ENCODE measurements around the gene SLCO2B1. TPM values are rescaled to one million over a fixed set of nuclear protein-coding genes. Genes with fewer than 3 reads are reported as not detected.
"Not testable (repeated sequence)": the region's sequence is repeated elsewhere in the genome, so short reads cannot be mapped to it uniquely, and the experiment has no call there.

Gene SLCO2B1, protein sequence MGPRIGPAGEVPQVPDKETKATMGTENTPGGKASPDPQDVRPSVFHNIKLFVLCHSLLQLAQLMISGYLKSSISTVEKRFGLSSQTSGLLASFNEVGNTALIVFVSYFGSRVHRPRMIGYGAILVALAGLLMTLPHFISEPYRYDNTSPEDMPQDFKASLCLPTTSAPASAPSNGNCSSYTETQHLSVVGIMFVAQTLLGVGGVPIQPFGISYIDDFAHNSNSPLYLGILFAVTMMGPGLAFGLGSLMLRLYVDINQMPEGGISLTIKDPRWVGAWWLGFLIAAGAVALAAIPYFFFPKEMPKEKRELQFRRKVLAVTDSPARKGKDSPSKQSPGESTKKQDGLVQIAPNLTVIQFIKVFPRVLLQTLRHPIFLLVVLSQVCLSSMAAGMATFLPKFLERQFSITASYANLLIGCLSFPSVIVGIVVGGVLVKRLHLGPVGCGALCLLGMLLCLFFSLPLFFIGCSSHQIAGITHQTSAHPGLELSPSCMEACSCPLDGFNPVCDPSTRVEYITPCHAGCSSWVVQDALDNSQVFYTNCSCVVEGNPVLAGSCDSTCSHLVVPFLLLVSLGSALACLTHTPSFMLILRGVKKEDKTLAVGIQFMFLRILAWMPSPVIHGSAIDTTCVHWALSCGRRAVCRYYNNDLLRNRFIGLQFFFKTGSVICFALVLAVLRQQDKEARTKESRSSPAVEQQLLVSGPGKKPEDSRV
- total RNA-seq, result 1 to 10 TPM in 1 of 2 experiments, under 1 TPM in 1; 0.98 to 1.3 TPM
- polyA plus RNA-seq, result not detected

GRCh38 chr11:75150879-75151278 is at the start of gene SLCO2B1:
Gene SLCO2B1 (plus strand): TSS chr11:75151107. CDS start chr11:75151382, 275 bp downstream.
- Mint-ChIP-seq H3K27me3 (peaks cover 7 to 21% of the 10 kb centered on the region in 2 donors), H3K27ac (peak within 1 kb of the TSS in 2 of 8 donors; percentile 35 to 80), H3K36me3 (no peaks in the 10 kb centered on the region), H3K4me1 (no peaks in the 10 kb centered on the region), H3K4me3 (no peak within 1 kb of the TSS), H3K9me3 (no peaks in the 10 kb centered on the region)
- H3K27ac ChIP-seq (ENCODE audit: low read depth, low read length), result no peak within 1 kb of the TSS
- DNase-seq, result no peak
- H3K27me3 ChIP-seq (ENCODE audit: insufficient read depth, low read length, poor library complexity, severe bottlenecking), result no peaks in the 10 kb centered on the region
- H3K9me3 ChIP-seq (ENCODE audit: low read length), result no peaks in the 10 kb centered on the region
- ChIA-PET POLR2A (no interaction called here), CTCF (interaction anchor here (1.3 to 18.8 kb wide), 4 partner anchors 8 to 94 kb away, joined by 4 to 419 read pairs (median 35); partner anchors contain the start of gene TPBGL)
- no peak within 1 kb of the TSS for H3K4me3 ChIP-seq (ENCODE audit: low read length)
- H3K36me3 ChIP-seq (ENCODE audit: insufficient read depth, low read length), result no peaks in the 10 kb centered on the region
- H3K4me1 ChIP-seq (ENCODE audit: insufficient read depth, low read length), result no peaks in the 10 kb centered on the region

DNA sequence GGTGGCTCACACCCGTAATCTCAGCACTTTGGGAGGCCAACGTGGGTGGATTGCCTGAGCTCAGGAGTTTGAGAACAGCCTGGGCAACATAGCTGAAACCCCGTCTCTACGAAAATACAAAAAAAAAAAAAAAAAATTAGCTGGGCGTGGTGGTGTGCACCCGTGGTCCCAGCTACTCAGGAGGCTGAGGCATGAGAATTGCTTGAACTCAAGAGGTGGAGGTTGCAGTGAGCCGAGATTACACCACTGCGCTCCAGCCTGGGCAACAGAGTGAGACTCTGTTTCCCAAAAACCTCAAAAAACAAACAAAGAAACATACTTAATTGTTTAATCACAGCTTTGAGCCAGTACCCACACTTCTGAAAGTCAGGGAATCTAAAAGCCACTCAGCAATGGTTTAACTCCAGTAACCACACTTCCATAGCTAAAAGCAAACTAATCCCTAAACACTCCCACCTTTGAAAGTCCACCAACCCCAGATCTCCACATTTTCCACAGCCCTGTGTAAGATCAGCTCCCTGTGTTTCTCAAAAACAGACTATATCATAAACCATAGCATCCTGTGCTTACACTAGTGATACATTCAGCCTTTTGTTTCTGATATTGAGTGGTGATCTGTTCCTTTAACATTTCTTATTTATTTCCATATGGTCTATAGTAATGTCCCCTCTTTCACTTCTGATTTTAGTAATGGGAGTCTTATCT is 49.3 kb upstream of the SLCO2B1 start:
- Histone ChIP-seq H3K27ac (ENCODE audit: low read depth, low read length) (no peak overlapping the region), H3K9me3 (ENCODE audit: low read length) (no peaks in the 10 kb centered on the region), H3K27me3 (ENCODE audit: insufficient read depth, low read length, poor library complexity, severe bottlenecking) (peaks cover 5% of the 10 kb centered on the region), H3K4me3 (ENCODE audit: low read length) (no peak overlapping the region), H3K36me3 (ENCODE audit: insufficient read depth, low read length) (no peaks in the 10 kb centered on the region), H3K4me1 (ENCODE audit: insufficient read depth, low read length) (no peaks in the 10 kb centered on the region)
- POLR2A ChIA-PET, result no interaction called here
- Mint-ChIP-seq H3K4me1 (no peaks in the 10 kb centered on the region), H3K27me3 (peaks cover 26 to 57% of the 10 kb centered on the region in 2 donors), H3K27ac (no peak overlapping the region), H3K4me3 (no peak overlapping the region), H3K9me3 (peaks cover 0 to 4% (median 0%) of the 10 kb centered on the region in 5 donors), H3K36me3 (peaks cover 0 to 1% (median 0%) of the 10 kb centered on the region in 3 donors)
- CTCF ChIA-PET, result interaction anchor here (0.6 kb wide), 1 partner anchor 91 kb away, joined by 3 read pairs; no protein-coding TSS in a partner anchor
- no peak for DNase-seq

- Histone ChIP-seq H3K27ac (ENCODE audit: low read depth, low read length) (no peak overlapping the region), H3K9me3 (ENCODE audit: low read length) (no peaks in the 10 kb centered on the region), H3K27me3 (ENCODE audit: insufficient read depth, low read length, poor library complexity, severe bottlenecking) (no peaks in the 10 kb centered on the region), H3K4me1 (ENCODE audit: insufficient read depth, low read length) (no peaks in the 10 kb centered on the region), H3K36me3 (ENCODE audit: insufficient read depth, low read length) (no peaks in the 10 kb centered on the region), H3K4me3 (ENCODE audit: low read length) (no peak overlapping the region)
- Mint-ChIP-seq H3K4me3 (no peak overlapping the region), H3K4me1 (no peaks in the 10 kb centered on the region), H3K36me3 (peaks cover 0 to 1% (median 0%) of the 10 kb centered on the region in 3 donors), H3K9me3 (peaks cover 0 to 4% (median 0%) of the 10 kb centered on the region in 5 donors), H3K27me3 (peaks cover 26 to 50% of the 10 kb centered on the region in 2 donors), H3K27ac (peak overlapping the region in 1 of 8 donors; percentile 48)
- no peak for DNase-seq
- POLR2A ChIA-PET, result no interaction called here
- CTCF ChIA-PET, result no interaction called here
These were observed 47.4 kb upstream of the SLCO2B1 start for GRCh38 chr11:75103380-75104026.

GRCh38 chr11:75105462-75105925 is 45.4 kb upstream of the SLCO2B1 start:
- H3K27ac ChIP-seq (ENCODE audit: low read depth, low read length), result peak overlapping the region; percentile 31
- CTCF ChIA-PET, result no interaction called here
- H3K9me3 ChIP-seq (ENCODE audit: low read length), result no peaks in the 10 kb centered on the region
- Mint-ChIP-seq H3K9me3 (peaks cover 0 to 4% (median 2%) of the 10 kb centered on the region in 5 donors), H3K4me3 (no peak overlapping the region), H3K36me3 (no peaks in the 10 kb centered on the region), H3K27ac (no peak overlapping the region), H3K27me3 (peaks cover 21 to 46% of the 10 kb centered on the region in 2 donors), H3K4me1 (no peaks in the 10 kb centered on the region)
- H3K27me3 ChIP-seq (ENCODE audit: insufficient read depth, low read length, poor library complexity, severe bottlenecking), result no peaks in the 10 kb centered on the region
- no peak for DNase-seq
- POLR2A ChIA-PET, result no interaction called here
- no peak overlapping the region for H3K4me3 ChIP-seq (ENCODE audit: low read length)
- H3K4me1 ChIP-seq (ENCODE audit: insufficient read depth, low read length), result no peaks in the 10 kb centered on the region
- H3K36me3 ChIP-seq (ENCODE audit: insufficient read depth, low read length), result no peaks in the 10 kb centered on the region

GRCh38 chr11:75105967-75106681 is 44.8 kb upstream of the SLCO2B1 start:
- peaks cover 23 to 46% of the 10 kb centered on the region in 2 donors for H3K27me3 Mint-ChIP-seq
- H3K4me1 Mint-ChIP-seq; DNase-seq; H3K4me1 ChIP-seq (ENCODE audit: insufficient read depth, low read length); H3K4me3 Mint-ChIP-seq; CTCF ChIA-PET; H3K4me3 ChIP-seq (ENCODE audit: low read length); H3K9me3 Mint-ChIP-seq; H3K27ac Mint-ChIP-seq; H3K36me3 Mint-ChIP-seq; H3K9me3 ChIP-seq (ENCODE audit: low read length); H3K27me3 ChIP-seq (ENCODE audit: insufficient read depth, low read length, poor library complexity, severe bottlenecking); H3K36me3 ChIP-seq (ENCODE audit: insufficient read depth, low read length); POLR2A ChIA-PET: not testable (repeated sequence)
- peak overlapping the region; percentile 31 for H3K27ac ChIP-seq (ENCODE audit: low read depth, low read length)

DNA sequence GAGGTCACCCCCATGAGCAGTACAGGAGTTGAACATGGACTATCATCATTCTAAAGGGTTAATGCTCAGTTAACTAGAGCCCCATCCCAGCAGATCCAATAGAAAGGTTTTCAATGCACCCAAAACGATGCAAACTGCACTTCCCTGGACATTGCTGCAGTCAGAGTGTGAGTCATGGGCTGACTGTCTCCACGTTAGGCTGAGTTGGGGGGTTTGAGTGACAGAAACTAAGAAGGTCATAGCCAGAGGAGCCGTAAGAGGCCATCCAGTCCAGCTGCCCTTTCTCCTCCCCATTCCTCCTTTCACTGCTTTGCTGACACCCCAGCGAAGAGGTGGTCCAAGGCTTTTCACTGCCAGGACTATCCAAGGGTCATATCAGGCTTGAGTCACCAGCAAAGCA is 43.7 kb upstream of the SLCO2B1 start:
- ChIA-PET POLR2A (no interaction called here), CTCF (no interaction called here)
- Histone ChIP-seq H3K27me3 (ENCODE audit: insufficient read depth, low read length, poor library complexity, severe bottlenecking) (no peaks in the 10 kb centered on the region), H3K27ac (ENCODE audit: low read depth, low read length) (no peak overlapping the region), H3K9me3 (ENCODE audit: low read length) (no peaks in the 10 kb centered on the region), H3K4me3 (ENCODE audit: low read length) (no peak overlapping the region), H3K4me1 (ENCODE audit: insufficient read depth, low read length) (no peaks in the 10 kb centered on the region), H3K36me3 (ENCODE audit: insufficient read depth, low read length) (no peaks in the 10 kb centered on the region)
- Mint-ChIP-seq H3K27me3 (peaks cover 21 to 45% of the 10 kb centered on the region in 2 donors), H3K9me3 (peaks cover 5 to 16% (median 9%) of the 10 kb centered on the region in 5 donors), H3K4me1 (no peaks in the 10 kb centered on the region), H3K4me3 (no peak overlapping the region), H3K27ac (no peak overlapping the region), H3K36me3 (peaks cover 0 to 7% (median 2%) of the 10 kb centered on the region in 3 donors)
- DNase-seq, result no peak

DNA sequence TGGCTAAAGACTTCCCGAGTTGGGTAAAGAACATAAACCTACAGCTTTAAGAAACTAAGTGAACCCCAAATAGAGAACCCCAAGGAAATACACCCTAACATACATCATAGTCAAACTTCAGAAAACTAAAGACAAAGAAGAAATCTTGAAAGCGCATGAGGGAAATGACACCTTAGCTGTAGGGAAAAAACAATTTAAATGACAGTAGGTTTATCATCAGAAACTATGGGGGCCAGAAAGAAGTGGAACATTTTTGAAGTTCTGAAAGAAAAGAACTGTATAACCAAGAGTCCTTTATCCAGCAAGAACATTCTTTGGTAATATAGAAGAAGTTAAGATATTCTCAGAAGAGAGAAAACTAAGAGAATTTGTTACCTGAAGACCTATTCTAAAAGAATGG is 38.7 kb upstream of the SLCO2B1 start:
- Mint-ChIP-seq H3K27me3 (peaks cover 11 to 50% of the 10 kb centered on the region in 2 donors), H3K36me3 (peaks cover 0 to 42% (median 4%) of the 10 kb centered on the region in 3 donors), H3K4me3 (no peak overlapping the region), H3K4me1 (no peaks in the 10 kb centered on the region), H3K27ac (no peak overlapping the region), H3K9me3 (peaks cover 17 to 37% (median 21%) of the 10 kb centered on the region in 5 donors)
- Histone ChIP-seq H3K4me3 (ENCODE audit: low read length) (no peak overlapping the region), H3K27ac (ENCODE audit: low read depth, low read length) (no peak overlapping the region), H3K36me3 (ENCODE audit: insufficient read depth, low read length) (no peaks in the 10 kb centered on the region), H3K4me1 (ENCODE audit: insufficient read depth, low read length) (no peaks in the 10 kb centered on the region), H3K27me3 (ENCODE audit: insufficient read depth, low read length, poor library complexity, severe bottlenecking) (no peaks in the 10 kb centered on the region), H3K9me3 (ENCODE audit: low read length) (no peaks in the 10 kb centered on the region)
- CTCF ChIA-PET, result no interaction called here
- POLR2A ChIA-PET, result no interaction called here
- no peak for DNase-seq

Measured in CD8-positive, alpha-beta memory T cell (primary cell).